GM18526 (cell line): ENCODE results near the gene CMIP.

ENCODE experiments used
- POLR2A ChIP-seq: IDR thresholded peaks from 3 replicates; pipeline ENCODE4 v1.6.1; 2011; ENCODE audit not compliant: insufficient read length; ENCODE audit errors: extremely low read depth

CMIP gene

DNA sequence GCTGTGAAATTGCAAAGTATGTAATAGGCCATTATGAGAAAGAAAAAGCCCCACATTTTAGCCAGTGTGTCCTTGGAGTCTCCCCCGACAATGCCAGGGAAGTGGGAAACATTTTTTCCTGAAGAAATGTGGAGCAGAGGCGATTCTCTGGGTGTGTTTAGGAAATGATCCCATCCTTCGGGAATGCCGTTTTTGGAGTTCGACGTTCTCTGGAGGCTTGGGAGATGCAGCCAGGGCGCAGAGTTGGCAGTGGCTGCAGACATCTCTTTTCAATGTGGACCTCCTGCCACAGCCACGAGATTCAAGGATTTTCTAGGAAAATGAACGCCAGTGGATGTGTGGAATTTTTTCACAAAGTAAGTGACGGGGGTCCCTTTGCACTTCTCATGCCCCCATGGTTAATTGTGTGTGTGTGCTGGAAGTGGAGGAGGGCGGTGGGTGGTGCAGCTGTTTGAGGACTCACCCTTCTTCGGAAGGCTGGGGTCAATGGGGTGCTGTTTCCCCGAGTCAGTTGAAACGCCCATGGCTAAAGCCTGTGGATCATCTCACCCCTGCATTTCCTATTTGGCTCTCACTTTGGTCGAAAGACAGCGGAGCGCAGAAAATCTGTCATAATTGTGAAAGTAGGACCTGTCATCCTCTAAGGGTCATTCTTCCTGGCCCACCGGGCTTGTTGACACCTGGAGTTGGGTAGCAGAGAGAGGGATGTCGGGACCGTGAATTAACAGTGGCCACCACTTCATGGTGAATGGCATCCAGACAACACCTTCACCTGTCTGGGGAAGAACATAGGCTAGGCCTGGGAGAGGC lies 73.2 kb downstream of the CMIP start:
- TF ChIP-seq POLR2A = no peak

GRCh38 chr16:81518439-81518757 lies 73.8 kb downstream of the CMIP start:
- no peak for TF ChIP-seq POLR2A

GRCh38 chr16:81519301-81520150 lies 74.9 kb downstream of the CMIP start:
- TF ChIP-seq POLR2A = no peak

GRCh38 chr16:81520151-81520470 lies 75.5 kb downstream of the CMIP start:
- no peak for TF ChIP-seq POLR2A

DNA sequence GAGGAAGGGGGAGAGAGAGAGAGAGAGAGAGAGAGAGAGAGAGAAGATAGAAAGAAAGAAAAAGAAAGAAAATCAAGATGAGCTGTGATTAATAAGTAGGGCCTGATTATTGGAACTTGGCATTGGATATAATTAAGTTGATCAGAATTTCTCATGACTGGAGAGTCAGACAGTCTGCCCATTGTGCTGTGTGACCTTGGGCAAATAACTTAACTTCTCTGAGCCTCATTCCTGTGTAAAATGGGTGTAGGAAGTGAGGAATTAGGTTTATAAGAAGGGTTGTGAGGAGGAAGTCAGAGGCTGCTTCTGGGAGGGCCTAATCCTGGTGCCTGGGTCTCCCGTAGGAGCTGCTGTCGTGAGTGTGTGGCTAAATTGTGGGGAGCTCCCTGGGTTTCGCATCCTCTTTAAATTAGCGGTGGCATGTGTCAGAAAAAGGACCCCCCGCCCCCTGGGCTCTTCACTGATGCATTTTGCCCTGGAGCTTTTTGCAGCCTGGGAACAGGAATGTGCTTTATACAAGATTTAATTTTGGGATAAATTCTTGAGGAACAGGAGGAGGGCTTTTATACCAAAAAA lies 76.0 kb downstream of the CMIP start:
- no peak for TF ChIP-seq POLR2A

DNA sequence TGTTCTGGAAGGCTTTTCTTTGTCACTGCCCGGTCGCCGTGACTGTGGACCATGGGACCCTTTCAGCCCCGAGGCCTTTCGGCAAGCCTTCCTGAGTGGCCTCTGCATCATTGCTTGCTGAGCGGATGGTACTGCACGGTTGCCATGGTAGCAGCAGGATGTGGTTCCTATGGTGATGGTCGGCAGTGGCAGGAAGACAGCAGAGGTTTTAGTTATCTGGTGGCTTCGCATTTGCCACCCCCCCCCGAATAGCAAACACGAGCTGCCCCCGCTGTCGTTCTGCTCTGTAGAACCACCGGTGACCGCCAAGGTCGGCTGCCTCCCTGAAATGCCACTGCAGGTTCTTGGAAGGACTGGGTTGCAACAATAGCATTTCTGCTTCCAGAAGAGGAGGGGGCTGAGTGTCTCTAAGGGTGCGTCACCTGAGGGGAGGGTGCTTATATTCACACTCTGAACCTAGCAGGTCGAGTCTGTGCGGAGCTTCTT lies 76.6 kb downstream of the CMIP start:
- TF ChIP-seq POLR2A = no peak

DNA sequence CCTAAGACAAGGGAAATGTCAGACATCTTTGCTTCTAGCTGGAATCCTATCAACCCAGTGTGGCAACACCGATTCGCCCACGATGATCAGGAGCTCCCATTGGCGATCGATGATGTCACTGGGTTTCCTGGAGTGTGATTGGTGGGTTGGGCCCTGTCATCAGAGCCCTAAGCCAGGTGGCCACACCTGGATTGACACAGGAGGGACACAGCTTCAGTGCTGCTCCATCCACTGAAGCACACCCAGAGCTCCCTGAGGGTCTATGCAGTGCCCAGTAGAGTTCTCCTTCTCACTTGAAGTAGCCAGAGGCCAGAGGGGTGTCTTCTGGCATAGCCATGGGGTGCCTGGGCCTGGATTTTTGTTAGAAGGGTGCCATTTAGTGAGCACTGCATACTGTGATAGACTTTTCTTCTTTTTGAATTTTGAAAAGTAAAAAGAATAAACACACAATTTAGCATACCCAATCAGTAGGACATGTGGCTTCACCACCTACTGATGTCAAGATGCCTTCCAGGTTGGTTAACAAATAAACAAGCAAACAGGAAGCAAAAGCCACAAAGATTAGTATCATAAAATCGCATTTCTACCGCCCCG lies 77.6 kb downstream of the CMIP start:
- TF ChIP-seq POLR2A = no peak

GRCh38 chr16:81523387-81524115 lies 78.9 kb downstream of the CMIP start:
- TF ChIP-seq POLR2A = no peak

DNA sequence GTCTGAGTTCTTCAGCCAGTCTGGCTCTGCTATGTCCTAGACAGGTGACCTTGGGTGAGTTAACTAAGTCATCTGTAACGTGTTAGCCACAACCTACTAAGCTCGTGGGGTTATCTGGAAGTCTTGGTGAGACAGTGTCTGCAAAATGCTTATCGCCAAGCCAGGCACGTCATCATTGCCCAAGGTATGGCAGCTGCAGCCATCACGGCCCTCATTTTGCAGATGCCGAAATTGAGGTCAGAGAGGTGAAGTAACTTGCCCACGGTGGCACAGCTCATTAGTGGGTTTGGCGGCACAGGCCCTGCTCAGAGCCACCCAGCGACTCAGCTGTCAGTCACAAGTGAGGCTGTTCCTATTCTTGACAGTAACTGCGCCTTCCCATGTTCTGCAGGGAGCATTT lies 79.8 kb downstream of the CMIP start:
- TF ChIP-seq POLR2A = no peak

DNA sequence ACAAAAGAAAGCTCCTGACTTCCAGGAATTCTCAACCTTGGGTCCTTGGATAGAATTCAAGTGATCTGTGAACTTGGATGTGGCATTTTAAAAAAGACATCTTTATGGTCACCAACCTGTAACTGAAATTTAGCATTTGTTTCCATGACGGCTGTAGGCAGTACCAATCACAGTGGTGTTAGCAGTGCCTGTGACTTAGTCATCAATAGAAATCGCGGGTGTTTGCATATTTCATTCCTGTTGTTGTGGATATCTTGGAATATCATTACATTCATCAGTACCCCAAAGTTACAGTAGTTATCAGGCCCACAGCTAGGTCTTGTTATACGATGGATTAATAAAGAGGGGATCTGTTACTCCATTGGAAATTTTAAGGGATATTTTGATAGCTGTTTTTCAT lies 81.6 kb downstream of the CMIP start:
- TF ChIP-seq POLR2A = no peak

DNA sequence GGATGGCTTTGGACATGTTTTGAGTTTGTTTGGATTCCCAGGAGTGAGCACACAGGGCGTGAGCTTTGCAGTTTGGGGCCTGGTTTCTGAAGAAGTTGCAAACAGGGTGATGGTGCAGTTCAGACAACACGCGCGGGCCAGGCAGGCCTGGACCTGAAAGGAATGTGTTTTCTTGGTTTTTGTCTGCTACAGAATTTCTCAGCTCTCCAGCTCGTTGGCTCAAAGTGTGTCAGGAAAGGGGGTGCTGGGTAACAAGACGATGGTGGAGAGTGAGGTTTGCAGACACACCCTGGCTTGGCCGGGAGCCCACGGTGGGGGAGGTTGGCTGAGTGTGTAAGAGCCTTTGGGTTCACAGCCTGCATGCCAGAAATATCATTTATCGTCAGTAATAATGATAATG lies 82.3 kb downstream of the CMIP start:
- TF ChIP-seq POLR2A = no peak

GRCh38 chr16:81527477-81528178 lies 83.0 kb downstream of the CMIP start:
- TF ChIP-seq POLR2A = no peak

DNA sequence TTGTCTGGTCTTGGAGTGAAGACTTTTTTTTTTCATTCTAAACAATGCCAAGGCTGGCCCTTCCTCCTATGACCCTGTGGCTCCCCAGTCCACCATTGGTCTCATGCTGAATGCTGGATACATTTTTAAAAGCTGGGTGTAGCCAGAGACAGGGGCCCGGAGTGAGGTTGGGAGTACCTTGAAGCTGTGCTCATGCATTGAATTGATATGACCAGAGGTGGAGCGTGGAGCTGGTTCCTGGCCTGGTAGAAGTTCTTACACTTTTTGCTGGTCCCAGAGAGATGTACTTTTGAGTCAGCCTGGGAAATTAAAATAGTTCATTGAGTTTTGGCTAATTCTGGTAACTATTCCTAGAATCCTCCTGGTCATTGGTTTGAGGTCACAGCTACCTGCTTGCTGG lies 83.6 kb downstream of the CMIP start:
- TF ChIP-seq POLR2A = no peak

DNA sequence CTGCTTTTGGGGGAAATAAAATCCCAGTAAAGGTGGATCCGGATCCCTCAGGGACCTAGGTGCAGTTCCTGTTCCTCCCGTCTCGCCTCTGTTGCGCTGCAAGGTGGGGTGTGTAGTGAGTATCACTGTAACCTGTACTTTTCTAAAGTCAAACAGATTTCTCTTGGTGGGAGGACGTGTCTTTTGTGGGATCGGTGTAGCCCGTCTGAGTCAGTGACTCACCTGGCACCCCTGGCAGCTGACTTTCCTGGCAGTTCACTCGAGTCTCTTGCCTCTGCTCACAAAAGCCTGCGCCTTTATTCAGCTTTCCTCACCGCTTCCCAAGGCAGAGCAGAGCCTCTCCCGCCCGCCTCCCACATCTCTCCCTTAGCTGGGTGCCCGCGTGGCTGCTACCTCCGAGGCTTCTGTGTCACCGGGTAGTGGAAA lies 85.7 kb downstream of the CMIP start:
- TF ChIP-seq POLR2A = no peak

DNA sequence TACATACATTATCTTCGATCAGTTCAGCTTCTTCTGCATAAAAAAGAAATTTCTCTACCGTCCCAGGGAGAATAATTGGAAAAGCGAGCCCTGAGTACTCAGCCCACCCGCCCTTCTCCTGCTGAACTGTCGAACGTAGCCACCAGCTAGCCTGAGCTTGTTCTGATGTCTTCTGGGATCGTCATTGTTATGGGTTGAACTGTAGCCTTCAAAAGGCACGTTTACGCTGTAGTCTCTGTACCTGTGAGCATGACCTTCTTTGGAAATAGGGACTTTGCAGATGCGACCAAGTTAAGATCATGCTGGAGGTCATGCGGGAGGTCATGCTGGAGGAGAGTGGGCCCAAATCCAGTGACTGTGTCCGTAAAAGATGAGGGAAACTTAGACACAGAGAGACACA lies 86.2 kb downstream of the CMIP start:
- no peak for TF ChIP-seq POLR2A

DNA sequence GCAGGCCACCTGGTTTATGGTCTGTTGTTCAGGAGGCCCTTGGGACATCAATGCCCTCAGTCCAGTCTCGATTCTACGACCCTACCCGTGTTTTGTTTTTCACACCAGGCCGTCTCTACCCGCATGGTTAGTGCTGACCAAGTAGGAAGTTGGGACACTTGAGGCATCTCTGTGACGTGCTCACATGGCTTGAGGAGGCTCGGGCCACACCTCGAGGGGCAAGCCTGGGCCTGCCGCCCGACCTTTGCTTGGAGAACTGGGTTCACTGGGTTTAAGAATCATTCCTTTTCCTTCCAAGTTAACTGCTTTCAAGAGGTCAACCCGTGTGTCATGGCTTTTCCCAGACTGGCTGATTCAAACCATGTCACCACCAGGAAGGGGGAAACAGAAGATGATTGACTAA lies 86.8 kb downstream of the CMIP start:
- no peak for TF ChIP-seq POLR2A
